MM.1S (cell line): ENCODE data around the gene GPA33.

Experiments used
- CTCF ChIP-seq: fragments of 300-600 bp; sonication (generic); IDR thresholded peaks from 2 replicates; pipeline ENCODE4 v1.5.1; 2016; ENCODE audit warnings: antibody characterized with exemption, low read length, mixed read lengths
- EZH2 ChIP-seq: fragments of 300-600 bp; sonication (generic); optimal IDR thresholded peaks from 2 replicates; pipeline ENCODE3; 2017; ENCODE audit warnings: low read depth, mild to moderate bottlenecking, antibody characterized with exemption, low read length, mixed read lengths
- EZH2phosphoT487 ChIP-seq: fragments of 300-600 bp; sonication (generic); IDR thresholded peaks from 2 replicates; pipeline ENCODE4 v1.6.1; 2018; ENCODE audit warnings: antibody characterized with exemption, low read length

- TF ChIP-seq EZH2: no peak
- TF ChIP-seq CTCF: no peak
- no peak for TF ChIP-seq EZH2phosphoT487
Measured at GRCh38 chr1:167117225-167117624, 27.0 kb upstream of the GPA33 start.
